ENCODE data around the gene PANX3. TPM values are rescaled to one million over a fixed set of nuclear protein-coding genes. Genes with fewer than 3 reads are reported as not detected.

The PANX3 gene
- total and polyA plus RNA-seq, 10 of the 15 experiments (the other 5 are each of a cell fraction or from before 2014, with no cell fraction given) = not detected

DNA sequence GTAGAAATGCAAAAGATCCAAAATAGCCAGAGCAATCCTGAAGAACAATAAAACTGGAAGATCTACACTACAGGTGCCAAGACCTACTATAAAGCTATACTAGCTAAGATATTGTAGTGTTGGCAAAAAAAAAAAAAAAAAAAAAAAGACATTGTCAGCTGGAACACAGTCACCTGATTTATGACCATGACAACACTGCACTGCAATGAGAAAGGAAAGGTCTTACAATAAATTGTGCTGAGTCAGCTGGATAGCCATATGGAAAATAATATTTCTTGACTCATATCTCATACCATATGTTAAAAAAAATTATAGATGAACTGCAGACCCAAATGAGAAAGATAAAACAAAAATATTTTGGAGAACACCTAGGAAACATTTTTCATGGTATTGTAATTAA is 3.1 kb upstream of the PANX3 start (continued):
- no peak for TF ChIP-seq IKZF2 (IDR thresholded peaks at IDR 0.05)

GRCh38 chr11:124610295-124610694 is 933 bp upstream of the PANX3 start:
- no peaks in the 10 kb centered on the region for H3K4me1 ChIP-seq (ENCODE audit: control insufficient read depth, insufficient read depth, low read length)
- H4K20me1 ChIP-seq (ENCODE audit: control insufficient read depth, insufficient read depth) = no peaks in the 10 kb centered on the region
- ChIA-PET CTCF (no interaction called here), POLR2A (no interaction called here), SMC1A (ENCODE audit: uncharacterized antibody, unreplicated experiment) (no interaction called here), RAD21 (ENCODE audit: unreplicated experiment) (no interaction called here)
- intact Hi-C loops (cut with micrococcal nuclease; ENCODE audit: unreplicated experiment) (no loop called here), in situ Hi-C loops (cut with MboI) (no loop called here)
- no peaks in the 10 kb centered on the region for H3K79me2 ChIP-seq (ENCODE audit: control insufficient read depth, insufficient read depth, low read length)
- H3K9me3 ChIP-seq (replicated peaks; ENCODE audit: control insufficient read depth, insufficient read depth, low read length) = no peaks in the 10 kb centered on the region
- WGBS (ENCODE audit: insufficient coverage, insufficient replicate concordance, low lambda C conversion rate, missing lambda C conversion rate) = 50% methylated on average over 2 of the region's 2 CpGs
- no peak overlapping the region for H3K4me3 ChIP-seq
- no peaks in the 10 kb centered on the region for H3K36me3 ChIP-seq (ENCODE audit: control insufficient read depth in 2 of 2, insufficient read depth in 2 of 2, low read length in 1 of 2)
- no peak overlapping the region for H3K4me2 ChIP-seq (ENCODE audit: control insufficient read depth, insufficient read depth)
- no TSS peak for BruUV-seq (replicated peaks)
- H3K27ac ChIP-seq (ENCODE audit: control insufficient read depth, insufficient read depth) = no peak overlapping the region
- H2AFZ ChIP-seq (ENCODE audit: control insufficient read depth, low read depth, low read length) = no peak overlapping the region
- no peaks in the 10 kb centered on the region for H3K27me3 ChIP-seq (replicated peaks in 1 of 2; ENCODE audit: control insufficient read depth in 2 of 2, insufficient read depth in 2 of 2, low read length in 1 of 2)
- ATAC-seq (no peak), DNase-seq (ENCODE audit: low read depth, low spot score) (no peak), FAIRE-seq (no peak)
- TF ChIP-seq, protein P1, sequence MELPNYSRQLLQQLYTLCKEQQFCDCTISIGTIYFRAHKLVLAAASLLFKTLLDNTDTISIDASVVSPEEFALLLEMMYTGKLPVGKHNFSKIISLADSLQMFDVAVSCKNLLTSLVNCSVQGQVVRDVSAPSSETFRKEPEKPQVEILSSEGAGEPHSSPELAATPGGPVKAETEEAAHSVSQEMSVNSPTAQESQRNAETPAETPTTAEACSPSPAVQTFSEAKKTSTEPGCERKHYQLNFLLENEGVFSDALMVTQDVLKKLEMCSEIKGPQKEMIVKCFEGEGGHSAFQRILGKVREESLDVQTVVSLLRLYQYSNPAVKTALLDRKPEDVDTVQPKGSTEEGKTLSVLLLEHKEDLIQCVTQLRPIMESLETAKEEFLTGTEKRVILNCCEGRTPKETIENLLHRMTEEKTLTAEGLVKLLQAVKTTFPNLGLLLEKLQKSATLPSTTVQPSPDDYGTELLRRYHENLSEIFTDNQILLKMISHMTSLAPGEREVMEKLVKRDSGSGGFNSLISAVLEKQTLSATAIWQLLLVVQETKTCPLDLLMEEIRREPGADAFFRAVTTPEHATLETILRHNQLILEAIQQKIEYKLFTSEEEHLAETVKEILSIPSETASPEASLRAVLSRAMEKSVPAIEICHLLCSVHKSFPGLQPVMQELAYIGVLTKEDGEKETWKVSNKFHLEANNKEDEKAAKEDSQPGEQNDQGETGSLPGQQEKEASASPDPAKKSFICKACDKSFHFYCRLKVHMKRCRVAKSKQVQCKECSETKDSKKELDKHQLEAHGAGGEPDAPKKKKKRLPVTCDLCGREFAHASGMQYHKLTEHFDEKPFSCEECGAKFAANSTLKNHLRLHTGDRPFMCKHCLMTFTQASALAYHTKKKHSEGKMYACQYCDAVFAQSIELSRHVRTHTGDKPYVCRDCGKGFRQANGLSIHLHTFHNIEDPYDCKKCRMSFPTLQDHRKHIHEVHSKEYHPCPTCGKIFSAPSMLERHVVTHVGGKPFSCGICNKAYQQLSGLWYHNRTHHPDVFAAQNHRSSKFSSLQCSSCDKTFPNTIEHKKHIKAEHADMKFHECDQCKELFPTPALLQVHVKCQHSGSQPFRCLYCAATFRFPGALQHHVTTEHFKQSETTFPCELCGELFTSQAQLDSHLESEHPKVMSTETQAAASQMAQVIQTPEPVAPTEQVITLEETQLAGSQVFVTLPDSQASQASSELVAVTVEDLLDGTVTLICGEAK (IDR thresholded peaks at IDR 0.05; ENCODE audit: borderline replicate concordance) = no peak
- TF ChIP-seq HDAC2 (IDR thresholded peaks at IDR 0.05) = no peak
- TF ChIP-seq, protein P2, sequence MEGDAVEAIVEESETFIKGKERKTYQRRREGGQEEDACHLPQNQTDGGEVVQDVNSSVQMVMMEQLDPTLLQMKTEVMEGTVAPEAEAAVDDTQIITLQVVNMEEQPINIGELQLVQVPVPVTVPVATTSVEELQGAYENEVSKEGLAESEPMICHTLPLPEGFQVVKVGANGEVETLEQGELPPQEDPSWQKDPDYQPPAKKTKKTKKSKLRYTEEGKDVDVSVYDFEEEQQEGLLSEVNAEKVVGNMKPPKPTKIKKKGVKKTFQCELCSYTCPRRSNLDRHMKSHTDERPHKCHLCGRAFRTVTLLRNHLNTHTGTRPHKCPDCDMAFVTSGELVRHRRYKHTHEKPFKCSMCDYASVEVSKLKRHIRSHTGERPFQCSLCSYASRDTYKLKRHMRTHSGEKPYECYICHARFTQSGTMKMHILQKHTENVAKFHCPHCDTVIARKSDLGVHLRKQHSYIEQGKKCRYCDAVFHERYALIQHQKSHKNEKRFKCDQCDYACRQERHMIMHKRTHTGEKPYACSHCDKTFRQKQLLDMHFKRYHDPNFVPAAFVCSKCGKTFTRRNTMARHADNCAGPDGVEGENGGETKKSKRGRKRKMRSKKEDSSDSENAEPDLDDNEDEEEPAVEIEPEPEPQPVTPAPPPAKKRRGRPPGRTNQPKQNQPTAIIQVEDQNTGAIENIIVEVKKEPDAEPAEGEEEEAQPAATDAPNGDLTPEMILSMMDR (IDR thresholded peaks at IDR 0.05 in 2 of 3, conservative IDR thresholded peaks at IDR 0.05 in 1 of 3; ENCODE audit: control insufficient read depth in 2 of 3, extremely low read depth in 1 of 3, insufficient read depth in 1 of 3, low read depth in 3 of 3, low read length in 3 of 3) = no peak
- TF ChIP-seq HCFC1 (IDR thresholded peaks at IDR 0.05; ENCODE audit: low read length) = no peak
- TF ChIP-seq NFXL1 (IDR thresholded peaks at IDR 0.05; ENCODE audit: borderline replicate concordance) = no peak
- TF ChIP-seq MYB (IDR thresholded peaks at IDR 0.05; ENCODE audit: borderline replicate concordance, low read depth, low read length) = no peak
- TF ChIP-seq CBX5 (IDR thresholded peaks at IDR 0.05; ENCODE audit: low read depth) = no peak
- H3K9ac ChIP-seq (ENCODE audit: control insufficient read depth, insufficient read depth, low read length) = no peak overlapping the region

Data from GM12878 (cell line).